HL-60 (cell line): ENCODE results near the gene TET3.

Source experiments
- DNase-seq, 2 experiments: peaks; one replicate each; pipeline ENCODE4 v3.0.0-alpha.2; 2010 to 2020; ENCODE audit warnings: low read depth in 1 of 2, low spot score in 1 of 2
- H3K27ac ChIP-seq: fragments of 250-450 bp; sonication (Bioruptor Pico); replicated peaks from 2 replicates; pipeline ENCODE4 v1.5.1; 2020; ENCODE audit warnings: mild to moderate bottlenecking, moderate library complexity
- H3K27me3 ChIP-seq: fragments of 250-450 bp; sonication (Bioruptor Pico); 2 replicates; pipeline ENCODE4 v1.5.1; 2021; ENCODE audit warnings: mild to moderate bottlenecking, moderate library complexity; ENCODE audit not compliant: insufficient read depth, poor library complexity, severe bottlenecking
- H3K4me3 ChIP-seq: replicated peaks from 2 replicates; pipeline ENCODE4 v1.5.1; 2011; ENCODE audit warnings: mild to moderate bottlenecking, control low read depth, low read length; ENCODE audit not compliant: insufficient read depth
- CTCF ChIP-seq: IDR thresholded peaks from one replicate; pipeline ENCODE4 v1.5.1; 2011; ENCODE audit warnings: low read length, control low read depth, inconsistent platforms; ENCODE audit not compliant: insufficient read depth
- GABPA ChIP-seq: IDR thresholded peaks from 2 replicates; pipeline ENCODE4 v1.6.1; 2012; ENCODE audit warnings: low read depth
- POLR2AphosphoS5 ChIP-seq: IDR thresholded peaks from 2 replicates; pipeline ENCODE4 v1.6.1; 2012; ENCODE audit warnings: low read depth
- SPI1 ChIP-seq: IDR thresholded peaks from 2 replicates; pipeline ENCODE4 v1.6.1; 2012; ENCODE audit warnings: low read depth, mild to moderate bottlenecking, borderline replicate concordance
- TF ChIP-seq, protein P1 (sequence below): IDR thresholded peaks from 2 replicates; pipeline ENCODE4 v1.6.1; 2012; ENCODE audit warnings: low read depth; ENCODE audit not compliant: insufficient replicate concordance

The TET3 gene

DNA sequence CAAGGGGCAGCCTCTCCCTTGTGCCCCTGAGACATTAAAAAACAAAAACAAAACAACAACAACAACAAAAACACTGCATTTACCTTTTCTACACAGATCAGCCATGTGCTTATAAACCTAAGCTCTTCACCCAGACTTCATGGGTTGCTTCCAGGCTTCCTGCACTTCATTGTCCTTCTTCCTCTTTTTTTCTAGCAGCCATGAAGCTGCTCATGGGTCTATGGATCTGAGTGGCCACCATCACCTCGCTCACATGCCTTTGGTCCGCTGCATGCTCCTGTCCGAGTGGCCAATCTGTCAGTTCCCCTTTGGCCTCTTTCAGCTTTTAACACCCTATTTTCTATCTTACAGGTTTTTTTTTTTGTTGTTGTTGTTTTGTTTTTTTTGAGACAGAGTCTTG, 9.0 kb upstream of the TET3 start:
- no peak overlapping the region for H3K4me3 ChIP-seq
- DNase-seq, result no peak
- H3K27me3 ChIP-seq, result no peaks in the 10 kb centered on the region

GRCh38 chr2:73976803-73977202, 7.9 kb upstream of the TET3 start:
- no peak overlapping the region for H3K27ac ChIP-seq
- H3K4me3 ChIP-seq, result no peak overlapping the region
- TF ChIP-seq GABPA (no peak), CTCF (no peak), SPI1 (no peak), POLR2AphosphoS5 (no peak)
- TF ChIP-seq, protein P1, sequence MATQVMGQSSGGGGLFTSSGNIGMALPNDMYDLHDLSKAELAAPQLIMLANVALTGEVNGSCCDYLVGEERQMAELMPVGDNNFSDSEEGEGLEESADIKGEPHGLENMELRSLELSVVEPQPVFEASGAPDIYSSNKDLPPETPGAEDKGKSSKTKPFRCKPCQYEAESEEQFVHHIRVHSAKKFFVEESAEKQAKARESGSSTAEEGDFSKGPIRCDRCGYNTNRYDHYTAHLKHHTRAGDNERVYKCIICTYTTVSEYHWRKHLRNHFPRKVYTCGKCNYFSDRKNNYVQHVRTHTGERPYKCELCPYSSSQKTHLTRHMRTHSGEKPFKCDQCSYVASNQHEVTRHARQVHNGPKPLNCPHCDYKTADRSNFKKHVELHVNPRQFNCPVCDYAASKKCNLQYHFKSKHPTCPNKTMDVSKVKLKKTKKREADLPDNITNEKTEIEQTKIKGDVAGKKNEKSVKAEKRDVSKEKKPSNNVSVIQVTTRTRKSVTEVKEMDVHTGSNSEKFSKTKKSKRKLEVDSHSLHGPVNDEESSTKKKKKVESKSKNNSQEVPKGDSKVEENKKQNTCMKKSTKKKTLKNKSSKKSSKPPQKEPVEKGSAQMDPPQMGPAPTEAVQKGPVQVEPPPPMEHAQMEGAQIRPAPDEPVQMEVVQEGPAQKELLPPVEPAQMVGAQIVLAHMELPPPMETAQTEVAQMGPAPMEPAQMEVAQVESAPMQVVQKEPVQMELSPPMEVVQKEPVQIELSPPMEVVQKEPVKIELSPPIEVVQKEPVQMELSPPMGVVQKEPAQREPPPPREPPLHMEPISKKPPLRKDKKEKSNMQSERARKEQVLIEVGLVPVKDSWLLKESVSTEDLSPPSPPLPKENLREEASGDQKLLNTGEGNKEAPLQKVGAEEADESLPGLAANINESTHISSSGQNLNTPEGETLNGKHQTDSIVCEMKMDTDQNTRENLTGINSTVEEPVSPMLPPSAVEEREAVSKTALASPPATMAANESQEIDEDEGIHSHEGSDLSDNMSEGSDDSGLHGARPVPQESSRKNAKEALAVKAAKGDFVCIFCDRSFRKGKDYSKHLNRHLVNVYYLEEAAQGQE, result no peak
- DNase-seq, result no peak
- H3K27me3 ChIP-seq, result no peaks in the 10 kb centered on the region

More for the DNA sequence above, 9.0 kb upstream of the TET3 start:
- H3K27ac ChIP-seq, result no peak overlapping the region
- TF ChIP-seq SPI1 (peak; percentile 30; the same call in 1 of the 2 replicates), CTCF (no peak)

- TF ChIP-seq, protein P1, result no peak
- no peak for TF ChIP-seq SPI1
- TF ChIP-seq CTCF, result no peak
- TF ChIP-seq POLR2AphosphoS5, result no peak
- no peak for TF ChIP-seq GABPA
- H3K27ac ChIP-seq, result no peak overlapping the region
Observed at GRCh38 chr2:73977466-73977865, 7.2 kb upstream of the TET3 start.

DNA sequence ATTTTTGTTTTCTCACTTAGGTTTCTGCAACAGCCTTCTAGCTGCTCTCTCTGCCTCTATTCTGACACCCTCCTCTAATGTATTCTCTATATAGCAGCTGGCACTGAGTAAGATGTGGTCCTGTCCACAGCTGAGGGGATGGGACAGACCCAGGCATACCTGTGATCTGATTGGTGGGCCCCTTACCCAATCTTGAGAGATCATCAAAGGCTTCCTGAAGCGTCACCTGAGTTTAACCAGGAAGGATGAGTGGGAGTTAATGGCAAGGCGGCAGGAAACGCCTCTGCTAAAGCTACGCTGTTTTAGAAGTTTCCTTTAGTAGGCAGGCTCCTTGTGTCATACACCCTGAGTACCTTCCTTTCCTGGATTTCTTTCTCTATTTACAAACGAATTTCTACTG, 5.7 kb upstream of the TET3 start:
- H3K27ac ChIP-seq, result no peak overlapping the region
- no peak for DNase-seq
- H3K27me3 ChIP-seq, result no peaks in the 10 kb centered on the region
- H3K4me3 ChIP-seq, result no peak overlapping the region
- TF ChIP-seq, protein P1, result no peak
- TF ChIP-seq GABPA (no peak), POLR2AphosphoS5 (no peak)

More at GRCh38 chr2:73977466-73977865, 7.2 kb upstream of the TET3 start:
- no peak for DNase-seq
- no peak overlapping the region for H3K4me3 ChIP-seq
- no peaks in the 10 kb centered on the region for H3K27me3 ChIP-seq
